Glomerular visceral epithelial cell (primary cell): ENCODE data around the gene DHRS12.

Experiments
- DNase-seq: peaks from one replicate; pipeline ENCODE4 v3.0.0-alpha.2; 2016; ENCODE audit errors: extremely low spot score

The DHRS12 gene

DNA sequence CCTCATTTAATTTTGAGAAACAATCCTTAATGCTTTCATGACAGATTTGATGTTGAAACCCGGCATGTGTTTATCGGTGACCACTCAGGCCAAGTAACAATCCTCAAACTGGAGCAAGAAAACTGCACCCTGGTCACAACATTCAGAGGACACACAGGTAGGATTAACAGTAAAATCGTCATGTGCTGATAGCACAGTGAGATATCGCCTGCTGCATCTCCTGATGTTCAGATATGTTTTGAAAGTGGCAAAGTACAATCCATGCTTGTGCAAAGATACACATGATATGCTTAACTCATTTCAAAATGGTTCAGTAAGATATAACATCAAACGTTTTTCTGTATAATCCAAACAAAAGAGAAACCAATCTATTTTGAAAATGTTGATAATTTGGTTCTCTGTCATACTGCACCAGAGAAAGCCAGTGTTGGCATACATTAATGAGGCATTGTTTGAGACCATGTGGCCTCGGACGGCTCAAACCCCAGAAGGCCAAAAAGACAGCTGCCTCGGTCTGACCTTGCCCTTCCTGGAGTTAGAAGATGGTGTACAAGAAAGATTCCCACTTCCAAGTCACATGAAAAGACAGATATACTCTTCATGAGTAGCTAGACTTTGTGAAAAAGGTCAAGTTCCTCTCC, 76.2 kb downstream of the DHRS12 start:
- no peak for DNase-seq

DNA sequence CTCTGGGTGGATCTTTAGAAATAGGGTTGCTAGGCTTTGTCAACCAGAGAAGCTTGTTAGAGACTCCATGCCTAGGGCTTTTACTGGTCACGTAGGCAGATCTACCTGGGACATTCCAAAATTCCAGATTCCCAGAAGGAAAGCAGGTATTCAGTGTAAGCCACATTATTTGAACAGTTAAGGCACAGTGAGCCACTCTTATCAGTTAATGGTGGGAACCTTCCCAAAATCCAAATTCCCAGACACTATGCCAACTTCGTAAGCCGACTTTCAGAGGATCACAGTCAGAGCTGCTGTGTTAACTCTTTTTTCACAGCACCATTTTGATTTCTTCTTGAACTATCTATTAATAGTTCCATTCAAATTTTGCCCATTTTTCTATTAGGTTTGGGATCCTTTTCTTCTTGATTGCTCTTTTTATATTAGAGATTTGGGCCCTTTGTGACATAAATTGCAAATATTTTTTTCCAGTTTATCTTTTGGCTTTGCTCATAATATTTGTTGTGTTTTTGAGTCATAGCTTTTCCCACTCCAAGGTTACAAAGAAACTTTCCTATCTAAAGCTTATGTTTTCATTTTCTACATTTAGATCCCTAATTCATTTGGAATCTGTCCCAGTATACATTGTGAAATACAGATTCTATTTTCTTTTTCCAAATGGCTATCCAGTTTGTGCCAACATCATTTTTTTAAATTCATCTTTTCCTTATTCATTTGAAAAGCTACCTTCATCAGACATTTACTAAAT, 77.3 kb downstream of the DHRS12 start:
- no peak for DNase-seq

DNA sequence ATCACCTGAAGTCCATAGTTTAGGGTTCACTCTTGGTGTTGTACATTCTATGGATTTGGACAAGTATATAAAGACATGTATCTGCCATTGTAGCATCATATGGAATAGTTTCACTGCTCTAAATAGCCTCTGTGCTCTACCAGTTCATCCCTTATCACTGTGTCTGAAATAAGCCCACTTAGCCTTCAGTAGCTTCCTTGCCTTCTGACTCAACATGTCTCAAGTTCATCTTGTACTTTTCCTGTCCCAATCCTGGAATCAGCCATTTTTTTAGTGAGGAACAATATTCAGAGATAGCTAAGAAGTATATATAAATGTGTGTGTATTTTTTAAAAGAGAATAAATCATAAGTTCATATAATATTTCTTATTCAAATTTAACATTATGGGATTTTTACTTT, 79.2 kb downstream of the DHRS12 start:
- no peak for DNase-seq

DNA sequence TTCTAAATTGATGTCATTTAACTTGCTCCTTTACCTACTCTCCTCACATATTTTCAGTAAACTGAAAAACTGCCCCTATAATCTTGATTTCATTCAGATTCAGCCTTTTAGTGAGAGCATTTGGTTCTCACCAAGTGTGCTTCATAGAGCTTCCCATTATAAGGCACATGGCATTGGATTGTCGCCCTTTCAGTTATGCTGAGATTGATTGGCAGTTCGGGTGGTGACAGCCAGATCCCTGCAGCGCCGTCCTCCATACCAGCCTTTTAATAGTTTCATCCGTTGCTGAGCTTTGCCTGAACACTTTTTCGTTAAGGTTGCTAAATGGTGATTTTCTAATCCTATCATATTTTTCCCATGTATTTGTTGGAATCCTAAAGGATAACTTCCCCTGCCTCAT, 80.4 kb downstream of the DHRS12 start:
- DNase-seq = no peak

DNA sequence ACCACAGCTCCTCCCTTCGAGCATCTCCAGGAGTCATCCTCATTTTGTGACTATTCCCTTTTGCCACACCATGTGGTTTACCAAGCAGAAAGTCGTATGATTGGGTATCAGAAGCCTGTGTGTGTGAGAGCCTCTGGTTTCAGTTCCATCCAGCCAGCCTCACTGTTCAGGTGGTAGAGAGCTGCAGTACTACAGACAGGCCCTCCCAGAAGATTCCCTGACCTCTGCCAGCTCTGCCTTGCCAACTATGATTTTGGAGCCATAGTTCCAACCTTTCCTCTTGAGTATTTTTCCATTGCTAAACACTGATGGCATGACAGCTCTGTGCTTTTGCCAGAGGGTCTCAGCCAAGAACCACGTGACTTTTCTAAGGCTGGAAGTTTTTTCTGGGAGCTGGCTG, 82.5 kb downstream of the DHRS12 start:
- DNase-seq = no peak

DNA sequence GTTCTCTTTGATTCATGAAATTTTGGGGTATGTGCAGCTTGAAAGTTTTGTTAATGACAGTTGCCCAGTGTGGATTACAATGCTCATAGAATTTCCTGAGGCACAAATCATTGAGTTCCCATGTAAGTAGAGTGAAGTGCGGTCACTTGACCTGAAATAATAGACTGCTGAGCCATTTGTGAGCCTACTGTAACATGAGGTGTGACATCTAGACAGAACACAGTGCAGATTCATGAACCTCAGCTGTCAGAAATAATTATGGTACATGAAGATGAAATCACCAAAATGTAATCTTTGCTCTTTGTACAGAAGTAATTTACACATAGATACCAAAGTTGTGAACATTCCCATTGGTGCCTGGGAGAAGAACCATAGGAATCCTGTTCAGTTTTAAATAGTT, 84.6 kb downstream of the DHRS12 start:
- DNase-seq = no peak
